WERI-Rb-1 (cell line): Measurements from ENCODE around the gene GPRIN3.

Source experiments
- DNase-seq: peaks from one replicate; pipeline ENCODE4 v3.0.0-alpha.2; 2020
- H3K27ac ChIP-seq: fragments of 250-450 bp; sonication (Bioruptor Pico); 2 replicates; pipeline ENCODE4 v1.5.1; 2020; ENCODE audit warnings: mild to moderate bottlenecking, moderate library complexity
- H3K27me3 ChIP-seq: fragments of 250-450 bp; sonication (Bioruptor Pico); 2 replicates; pipeline ENCODE4 v1.5.1; 2021; ENCODE audit warnings: mild to moderate bottlenecking, low read depth, moderate library complexity; ENCODE audit not compliant: insufficient read depth, severe bottlenecking
- H3K36me3 ChIP-seq: fragments of 250-450 bp; sonication (Bioruptor Pico); 2 replicates; pipeline ENCODE4 v1.5.1; 2020; ENCODE audit warnings: mild to moderate bottlenecking, moderate library complexity
- H3K4me3 ChIP-seq: 2 replicates; pipeline ENCODE4 v1.5.1; 2011; ENCODE audit warnings: low read depth, mild to moderate bottlenecking, control low read depth, low read length
- H3K9me3 ChIP-seq: fragments of 250-450 bp; sonication (Bioruptor Pico); 2 replicates; pipeline ENCODE4 v1.5.1; 2021; ENCODE audit warnings: mild to moderate bottlenecking, moderate library complexity; ENCODE audit not compliant: severe bottlenecking
- CTCF ChIP-seq: IDR thresholded peaks from 2 replicates; pipeline ENCODE4 v1.5.1; 2011; ENCODE audit warnings: low read depth, mild to moderate bottlenecking, control low read depth, inconsistent platforms, low read length

GPRIN3 gene

GRCh38 chr4:89288430-89288829 is 19.2 kb downstream of the GPRIN3 start:
- no peak for DNase-seq
- Histone ChIP-seq H3K36me3 (no peaks in the 10 kb centered on the region; the same call in 1 of the 2 replicates), H3K27me3 (no peaks in the 10 kb centered on the region), H3K4me3 (no peak overlapping the region), H3K9me3 (no peaks in the 10 kb centered on the region), H3K27ac (no peak overlapping the region)
- no peak for TF ChIP-seq CTCF

DNA sequence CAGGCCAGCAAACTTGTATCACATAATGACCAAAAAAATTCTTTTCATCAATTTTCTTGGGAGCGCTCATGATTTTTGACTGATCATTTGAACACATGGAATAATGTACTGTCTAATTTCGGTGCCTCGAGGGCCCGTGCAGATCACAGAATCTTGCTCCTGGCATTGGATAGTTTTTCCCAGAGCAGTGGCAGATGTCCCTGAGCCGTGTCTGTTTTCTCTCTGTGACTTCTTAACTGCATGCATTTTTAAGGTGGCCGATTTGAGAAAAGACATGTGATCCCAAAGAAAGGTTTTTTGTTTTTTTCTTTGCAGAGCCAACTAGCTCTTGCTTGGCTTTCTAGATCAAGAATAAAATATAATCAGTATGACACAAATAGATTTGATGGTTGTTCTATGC is 19.7 kb downstream of the GPRIN3 start:
- no peak for TF ChIP-seq CTCF

DNA sequence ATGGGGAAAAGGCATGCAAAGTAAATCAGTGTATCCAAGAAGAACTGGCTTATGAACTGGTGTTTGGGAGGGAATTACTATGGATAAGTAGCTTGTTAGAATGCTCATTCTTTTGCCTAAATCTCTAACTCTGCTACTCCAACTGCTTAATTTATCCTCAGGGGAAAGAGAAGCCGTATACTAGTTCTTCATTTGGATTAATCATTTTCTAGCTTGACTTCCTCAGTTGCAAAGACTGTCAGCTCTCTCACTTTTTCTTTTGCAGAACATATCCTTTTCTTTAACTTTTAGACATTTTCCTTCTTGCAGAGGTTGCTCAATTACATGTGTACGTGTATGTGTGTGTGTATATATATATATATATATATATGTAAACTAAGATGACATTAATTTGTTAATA is 21.9 kb downstream of the GPRIN3 start:
- H3K27me3 ChIP-seq, result no peaks in the 10 kb centered on the region
- H3K36me3 ChIP-seq, result peaks cover under 1% of the 10 kb centered on the region; the same call in 1 of the 2 replicates
- no peak for DNase-seq
- TF ChIP-seq CTCF, result no peak
- H3K4me3 ChIP-seq, result no peak overlapping the region
- peaks cover under 1% of the 10 kb centered on the region for H3K9me3 ChIP-seq
- H3K27ac ChIP-seq, result no peak overlapping the region

More for the DNA sequence above, 19.7 kb downstream of the GPRIN3 start:
- no peak overlapping the region for H3K27ac ChIP-seq
- no peaks in the 10 kb centered on the region for H3K27me3 ChIP-seq
- no peak for DNase-seq
- no peaks in the 10 kb centered on the region for H3K9me3 ChIP-seq
- H3K4me3 ChIP-seq, result no peak overlapping the region
- H3K36me3 ChIP-seq, result no peaks in the 10 kb centered on the region; the same call in 1 of the 2 replicates

- Histone ChIP-seq H3K36me3 (peaks cover 6% of the 10 kb centered on the region; the same call in 1 of the 2 replicates), H3K4me3 (no peak overlapping the region), H3K9me3 (peaks cover 2% of the 10 kb centered on the region), H3K27ac (no peak overlapping the region), H3K27me3 (no peaks in the 10 kb centered on the region)
- no peak for DNase-seq
- no peak for TF ChIP-seq CTCF
Observed at GRCh38 chr4:89284828-89285227, 22.8 kb downstream of the GPRIN3 start.

DNA sequence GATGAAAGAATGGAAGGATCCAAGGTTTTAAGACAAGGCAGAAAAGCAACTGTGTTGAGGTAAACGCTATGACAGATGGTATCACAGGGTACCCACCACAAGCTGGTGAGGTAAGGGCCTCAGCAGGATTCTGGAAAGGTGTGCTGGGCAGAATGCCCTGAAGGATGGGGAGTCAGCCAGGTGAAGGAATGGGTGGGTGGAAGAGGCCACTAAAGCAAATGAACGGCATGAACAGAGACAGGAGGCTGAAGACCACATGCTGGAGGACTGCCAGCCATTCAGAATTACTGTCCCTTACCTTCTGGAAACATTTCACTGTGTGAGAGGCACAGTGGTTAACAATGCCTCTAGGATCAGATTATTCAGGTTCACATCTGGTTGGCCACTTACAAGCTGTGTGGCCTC is 23.6 kb downstream of the GPRIN3 start:
- H3K27ac ChIP-seq, result no peak overlapping the region
- peaks cover 6% of the 10 kb centered on the region; the same call in 1 of the 2 replicates for H3K36me3 ChIP-seq
- no peak for TF ChIP-seq CTCF
- no peaks in the 10 kb centered on the region for H3K27me3 ChIP-seq
- H3K9me3 ChIP-seq, result peaks cover 2% of the 10 kb centered on the region
- DNase-seq, result no peak
- H3K4me3 ChIP-seq, result no peak overlapping the region

GRCh38 chr4:89283226-89284009 is 24.2 kb downstream of the GPRIN3 start:
- Histone ChIP-seq H3K27ac (no peak overlapping the region), H3K36me3 (peaks cover 11% of the 10 kb centered on the region; the same call in 1 of the 2 replicates), H3K9me3 (peaks cover 2% of the 10 kb centered on the region), H3K4me3 (no peak overlapping the region), H3K27me3 (no peaks in the 10 kb centered on the region)
- no peak for TF ChIP-seq CTCF
- no peak for DNase-seq
